HG03280 (cell line): ENCODE data around the gene GNA14.
"Not testable (repeated sequence)": the region's sequence is repeated elsewhere in the genome, so short reads cannot be mapped to it uniquely, and the experiment has no call there.

Experiments used
- ATAC-seq: cut with Tn5 transposase; IDR thresholded peaks from one replicate; pipeline ENCODE4 v1.9.1; 2021; ENCODE audit warnings: mild to moderate bottlenecking, moderate library complexity; ENCODE audit not compliant: unreplicated experiment

GNA14 gene

DNA sequence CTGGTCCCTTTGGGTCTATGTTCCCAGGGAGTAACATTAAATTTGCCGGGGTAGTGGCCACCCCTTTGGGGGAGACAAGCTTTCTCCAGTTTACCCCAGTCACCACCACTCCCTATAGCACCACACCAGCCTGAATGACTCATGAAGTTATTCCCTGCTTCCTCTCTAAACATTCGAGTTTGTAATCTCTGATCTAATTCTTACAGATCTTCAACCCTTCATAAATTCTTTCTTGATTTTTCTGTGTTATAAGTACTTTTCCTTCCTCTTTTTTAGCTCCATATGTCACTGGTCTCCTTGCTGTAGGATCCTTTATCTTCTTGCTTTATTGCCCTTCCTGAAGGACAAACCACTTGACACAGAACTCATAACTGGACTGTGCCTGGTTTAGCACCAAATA is 55.6 kb downstream of the GNA14 start:
- ATAC-seq = no peak

DNA sequence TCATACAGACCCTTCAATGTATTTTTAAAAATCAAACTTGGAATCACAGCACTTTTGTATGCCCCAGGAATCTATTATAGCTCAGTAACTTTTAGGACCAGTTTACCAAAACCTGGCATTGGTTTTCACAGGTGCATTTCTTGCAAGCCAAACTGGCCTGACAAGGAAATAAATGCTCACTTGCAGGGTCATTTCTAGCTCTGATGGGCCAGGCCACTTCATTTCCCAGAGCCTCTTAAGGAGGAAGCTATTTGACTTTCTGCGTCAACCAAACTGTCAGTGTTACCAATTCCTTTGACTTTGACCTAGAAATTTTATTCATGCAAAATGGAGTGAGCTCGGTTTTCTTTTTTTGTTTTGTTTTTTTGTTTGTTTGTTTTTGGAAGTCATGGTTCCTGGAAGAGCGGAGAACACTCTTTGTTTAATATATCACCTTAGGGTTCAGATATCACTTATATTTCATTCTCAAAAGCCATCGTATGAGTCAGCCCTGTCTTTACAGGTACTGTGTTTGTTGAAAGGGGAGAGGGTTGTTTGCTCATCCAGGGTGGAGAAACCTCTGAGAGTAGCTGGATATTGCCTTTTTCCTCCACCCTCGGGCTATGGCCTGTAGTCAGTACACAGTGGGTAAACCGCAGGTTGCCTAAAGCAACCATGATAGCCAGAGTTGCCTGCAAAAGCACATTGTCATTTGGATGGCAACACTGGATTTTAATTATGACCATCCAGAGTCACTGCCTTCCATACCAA is 58.9 kb downstream of the GNA14 start:
- ATAC-seq = no peak

DNA sequence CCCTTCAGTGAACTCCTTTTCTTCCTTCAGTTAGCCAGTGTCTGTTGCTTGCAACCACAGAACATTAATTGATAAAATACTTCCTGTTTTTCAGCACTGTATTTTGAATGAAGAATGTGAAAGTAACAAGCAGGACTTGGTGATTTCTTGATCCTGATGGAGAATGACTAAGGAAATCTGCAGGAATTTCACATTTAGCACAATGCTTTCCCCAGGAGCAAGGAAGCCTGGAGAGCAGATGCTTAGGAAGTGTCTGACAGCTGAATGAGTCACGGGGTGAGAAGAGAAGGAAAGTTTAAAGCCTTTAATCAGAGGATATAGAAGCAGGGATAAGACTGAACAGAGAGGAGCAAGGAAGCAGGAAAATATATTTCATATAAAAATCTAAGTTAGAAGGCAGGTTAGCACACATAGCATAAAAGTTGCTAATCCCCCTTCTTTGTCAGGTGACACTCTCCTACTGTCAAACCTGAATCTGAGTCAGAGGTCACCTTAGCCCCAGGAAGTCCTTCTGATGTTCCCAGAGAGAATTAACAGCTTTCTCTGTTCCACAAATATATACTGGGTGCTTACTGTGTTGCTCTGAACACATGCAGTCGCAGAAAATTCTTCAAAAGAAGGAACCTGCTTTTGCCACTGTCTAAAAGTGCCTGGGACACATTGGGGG is 59.7 kb downstream of the GNA14 start:
- ATAC-seq = no peak

DNA sequence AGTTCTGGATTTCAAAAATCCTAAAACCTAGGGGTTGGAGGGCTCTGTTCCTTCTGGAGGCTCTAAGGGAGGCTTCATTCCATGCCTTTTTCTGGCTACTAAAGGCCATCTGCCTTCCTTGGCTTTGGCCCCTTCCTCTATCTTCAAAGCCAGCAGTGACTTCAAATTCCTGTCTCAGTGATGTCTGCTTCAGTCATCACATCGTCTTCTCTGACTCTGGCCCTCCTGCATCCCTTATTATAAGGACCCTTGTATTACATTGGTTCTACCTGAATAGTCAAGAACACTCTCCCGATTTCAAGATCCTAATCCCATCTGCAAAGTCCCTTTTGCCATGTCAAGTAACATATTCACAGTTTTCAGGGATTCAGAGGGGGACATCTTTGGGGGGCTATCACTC is 60.3 kb downstream of the GNA14 start:
- ATAC-seq = no peak

DNA sequence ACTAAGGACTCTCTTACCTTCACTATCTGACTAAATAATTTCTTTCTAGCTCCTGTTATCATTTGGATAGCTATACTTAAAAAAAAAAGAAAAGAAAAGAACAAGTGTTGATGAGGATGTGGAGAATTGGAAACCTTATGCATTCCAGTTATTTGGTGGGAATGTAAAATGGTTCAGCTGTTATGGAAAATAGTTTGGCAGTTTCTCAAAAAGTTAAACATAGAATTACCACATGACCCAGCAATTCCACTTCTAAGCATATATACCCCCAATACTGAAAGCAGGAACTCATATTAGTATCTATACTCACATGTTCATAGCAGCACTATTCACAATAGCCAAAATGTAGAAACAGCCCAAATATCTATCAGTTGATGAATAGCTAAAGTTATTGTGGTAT is 61.1 kb downstream of the GNA14 start:
- no peak for ATAC-seq

DNA sequence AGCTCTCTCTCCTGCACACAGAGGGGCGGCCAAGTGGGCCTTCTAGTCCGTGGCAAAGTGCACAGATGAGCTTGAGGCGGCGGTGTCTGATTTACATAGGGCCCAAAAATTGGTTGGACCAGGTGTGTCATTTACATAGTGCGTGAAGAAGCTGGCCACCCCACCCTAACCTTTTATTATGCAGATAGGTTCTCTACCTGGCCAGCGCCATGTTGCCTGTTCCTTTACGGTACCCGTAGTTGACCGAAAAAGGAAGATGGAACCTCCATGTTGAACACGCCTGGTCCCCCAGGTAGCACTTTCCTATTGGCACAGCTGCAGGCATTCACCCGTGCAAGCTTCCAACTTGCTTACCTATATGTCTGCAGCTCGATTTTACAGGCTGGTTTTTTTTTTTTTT is 61.5 kb downstream of the GNA14 start:
- ATAC-seq = no peak

DNA sequence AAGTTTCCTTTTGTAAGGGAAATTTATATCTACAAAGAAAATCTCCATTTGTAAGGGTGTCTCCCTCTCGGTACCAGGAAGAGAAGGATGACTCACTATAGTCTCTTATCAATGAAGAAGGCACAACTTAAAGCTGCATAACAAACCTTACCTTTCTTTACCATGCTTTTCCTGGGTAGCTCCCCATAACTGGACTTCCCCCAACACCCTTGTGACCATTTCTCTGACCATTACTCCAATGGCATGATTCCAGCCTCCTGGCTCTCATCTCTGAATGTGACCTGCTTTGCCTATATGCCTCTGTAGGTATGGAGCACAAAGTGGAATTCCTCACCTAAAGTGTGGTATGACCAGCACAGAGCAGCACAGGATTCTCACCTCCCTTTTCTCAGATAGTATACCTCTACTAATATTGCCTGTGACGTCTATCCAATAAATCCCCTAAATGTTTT is 62.8 kb downstream of the GNA14 start:
- no peak for ATAC-seq

DNA sequence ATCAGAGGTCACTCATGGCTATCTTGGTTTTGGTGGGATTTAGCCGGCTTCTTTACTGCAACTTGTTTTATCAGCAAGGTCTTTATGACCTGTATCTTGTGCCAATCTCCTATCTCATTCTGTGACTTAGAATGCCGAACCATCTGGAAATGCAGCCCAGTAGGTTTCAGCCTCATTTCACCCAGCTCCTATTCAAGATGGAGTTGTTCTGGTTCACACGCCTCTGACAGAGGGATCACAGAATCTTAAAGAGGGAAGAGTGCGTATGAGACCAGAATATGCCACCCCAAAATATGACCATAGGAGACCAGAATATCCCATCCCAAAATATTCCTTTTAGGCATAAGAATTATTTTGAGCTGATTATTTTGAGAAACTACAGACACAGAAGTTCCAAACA is 63.2 kb downstream of the GNA14 start:
- ATAC-seq = not testable (repeated sequence)

DNA sequence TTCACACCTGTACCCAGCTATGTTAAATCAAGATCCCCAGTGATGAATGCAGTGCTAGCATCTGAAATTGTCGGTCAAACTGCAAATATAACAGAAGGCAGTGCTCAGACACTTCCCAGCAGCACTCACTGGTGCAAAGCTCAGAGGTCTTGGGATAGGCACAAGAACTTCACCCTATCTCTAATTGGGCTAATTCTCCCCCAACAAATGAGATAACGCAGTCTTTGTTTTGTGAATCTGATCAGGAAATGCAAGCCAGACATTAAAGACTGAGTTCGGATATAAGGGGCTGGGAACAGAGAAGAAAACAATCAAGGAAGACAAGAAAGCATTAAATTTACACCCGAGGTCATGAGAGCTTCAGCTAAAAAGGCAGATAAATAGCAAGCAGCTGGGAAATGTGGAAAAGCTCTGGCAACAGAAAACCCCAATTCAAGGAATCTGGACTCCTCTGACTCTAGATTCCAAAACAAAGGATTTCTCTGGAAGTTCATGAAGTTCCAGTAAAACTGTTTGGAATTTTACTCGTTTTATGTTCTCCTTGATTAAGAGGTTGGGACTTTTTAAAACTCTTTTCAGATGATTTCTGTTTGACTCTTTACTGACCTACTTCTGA is 65.1 kb downstream of the GNA14 start:
- no peak for ATAC-seq

DNA sequence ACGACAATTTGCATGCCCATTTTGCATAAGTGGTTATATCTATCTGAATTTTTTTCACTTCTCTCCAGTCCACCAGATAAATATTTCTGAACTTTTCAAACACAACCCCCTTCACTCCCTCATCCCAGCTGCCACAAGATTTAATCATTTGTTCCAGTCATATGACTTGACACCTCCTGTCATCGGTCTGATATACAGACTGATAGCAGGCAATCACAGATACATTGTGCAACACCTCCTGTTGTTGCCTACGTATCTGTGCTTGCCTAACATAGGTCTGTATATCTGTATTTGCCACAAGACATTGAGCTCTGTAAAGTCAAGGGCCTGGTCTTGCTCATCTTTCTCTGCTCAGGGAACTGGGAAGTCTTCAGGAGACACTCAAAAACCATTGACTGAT is 65.6 kb downstream of the GNA14 start:
- no peak for ATAC-seq

DNA sequence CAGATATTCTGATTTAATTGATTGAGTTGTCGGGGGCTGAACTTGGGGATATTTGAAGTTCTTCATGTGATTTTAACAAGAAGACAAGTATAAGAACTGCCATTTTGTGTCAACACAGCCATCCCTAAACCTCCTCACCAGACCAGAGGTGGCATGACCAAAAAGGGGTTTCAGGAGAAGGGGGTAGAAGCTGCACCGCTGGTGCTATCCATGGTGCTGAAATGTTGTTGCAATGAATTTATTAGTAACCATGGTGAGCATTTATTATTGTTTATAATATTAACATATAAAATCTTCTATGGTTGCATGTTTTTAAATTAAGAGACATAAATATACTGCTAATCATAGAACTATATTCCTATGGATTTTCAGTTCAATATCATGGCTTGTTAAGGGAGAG is 72.3 kb downstream of the GNA14 start:
- ATAC-seq = no peak

DNA sequence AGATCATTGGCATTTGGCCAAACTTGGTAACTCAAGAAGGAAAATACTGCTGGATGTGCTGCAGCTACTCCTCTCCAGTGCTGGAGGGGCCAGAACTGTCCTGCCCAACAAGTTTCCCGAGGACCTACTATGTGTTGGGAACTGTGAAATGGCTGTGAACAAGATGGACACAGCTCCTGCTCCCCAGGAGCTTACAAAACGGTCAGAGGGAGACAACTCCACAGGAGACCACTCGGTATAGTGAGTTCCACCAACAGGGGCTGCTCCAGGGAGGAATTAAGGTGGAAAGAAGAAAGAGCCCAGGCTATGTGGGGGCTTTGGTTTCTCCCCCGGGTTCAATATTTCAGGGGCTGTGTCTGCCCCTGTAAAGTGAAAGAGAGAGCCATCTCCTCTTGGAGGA is 78.8 kb downstream of the GNA14 start:
- no peak for ATAC-seq

DNA sequence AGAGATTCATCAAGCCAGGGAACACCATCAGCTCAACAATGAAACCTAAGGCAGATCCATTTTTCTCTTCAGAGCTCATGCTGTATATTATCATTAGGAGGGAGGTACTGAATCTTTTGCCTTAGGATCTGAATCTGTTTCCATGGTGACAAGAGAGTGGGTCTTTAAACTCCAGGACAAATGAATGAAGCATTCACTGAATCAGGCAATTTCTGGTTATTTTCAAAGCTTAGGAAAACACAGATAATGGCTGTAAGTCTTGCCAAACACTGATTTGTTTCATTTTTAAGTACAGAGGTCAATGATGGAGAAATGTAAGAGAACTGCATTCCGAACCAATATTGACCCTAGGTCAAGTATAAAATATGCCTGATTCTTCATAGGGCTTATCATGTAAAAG is 84.9 kb downstream of the GNA14 start:
- ATAC-seq = no peak

DNA sequence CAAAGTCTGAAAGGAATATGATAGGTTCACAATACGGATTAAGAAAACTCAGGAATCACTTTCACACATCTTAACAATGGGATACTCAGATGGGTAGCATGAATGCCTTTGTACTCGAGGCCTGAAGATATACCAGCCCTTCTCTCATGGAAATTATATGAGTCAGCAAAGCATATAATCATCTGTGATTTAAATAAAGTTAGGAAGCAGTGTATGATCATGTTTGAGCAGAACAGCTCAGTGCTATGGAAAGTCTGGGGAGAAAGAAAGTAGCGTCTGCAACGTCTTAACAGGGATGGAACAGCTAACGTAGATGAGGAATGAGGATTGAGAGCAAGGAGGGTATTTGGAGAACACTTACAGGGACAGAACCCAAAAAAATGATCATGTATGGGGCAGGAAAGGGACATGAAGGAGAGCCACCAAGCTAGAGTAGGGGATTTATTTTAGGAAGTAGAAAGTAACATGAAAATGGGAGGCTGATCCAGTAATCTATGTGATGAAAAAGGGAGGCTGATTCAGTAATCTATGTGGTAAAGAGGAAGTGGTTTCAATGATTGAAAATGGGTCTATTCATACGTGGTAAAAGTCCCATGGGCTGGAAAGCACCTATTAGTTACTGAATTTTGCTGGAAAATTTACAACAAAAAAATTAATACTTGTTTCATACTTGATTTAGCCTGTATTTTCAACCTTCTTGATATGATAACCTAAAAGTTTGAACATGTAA is 85.9 kb downstream of the GNA14 start:
- ATAC-seq = no peak

DNA sequence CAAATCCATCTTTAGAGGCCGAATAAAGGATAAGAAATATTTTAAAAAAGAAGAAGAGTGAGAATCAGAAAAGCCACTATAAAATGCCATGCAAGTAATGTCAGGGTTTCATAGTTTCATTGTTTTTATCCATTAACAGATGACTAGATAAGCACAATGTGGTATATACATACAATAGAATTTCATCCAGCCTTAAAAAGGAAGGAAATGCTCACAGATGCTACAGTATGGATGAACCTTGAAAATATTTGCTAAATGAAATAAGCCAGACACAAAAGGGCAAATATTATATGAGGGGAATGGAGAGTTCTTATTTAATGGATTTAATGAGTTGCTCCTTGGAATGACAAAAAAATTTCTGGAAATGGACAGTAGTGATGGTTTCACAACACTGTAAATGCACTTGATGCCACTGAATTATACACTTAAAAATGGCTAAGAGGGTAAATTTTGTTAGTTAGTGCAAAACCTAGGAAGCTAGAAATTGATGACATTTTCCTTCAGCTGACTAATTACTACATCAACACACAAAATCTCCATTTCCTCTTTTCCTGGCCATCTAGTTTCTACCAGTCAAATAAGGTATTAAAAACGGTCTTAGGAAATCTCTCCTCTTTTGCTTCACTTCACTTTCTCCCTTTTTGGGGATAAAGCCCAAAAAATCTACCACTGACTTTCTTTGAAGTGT is 86.6 kb downstream of the GNA14 start:
- no peak for ATAC-seq

DNA sequence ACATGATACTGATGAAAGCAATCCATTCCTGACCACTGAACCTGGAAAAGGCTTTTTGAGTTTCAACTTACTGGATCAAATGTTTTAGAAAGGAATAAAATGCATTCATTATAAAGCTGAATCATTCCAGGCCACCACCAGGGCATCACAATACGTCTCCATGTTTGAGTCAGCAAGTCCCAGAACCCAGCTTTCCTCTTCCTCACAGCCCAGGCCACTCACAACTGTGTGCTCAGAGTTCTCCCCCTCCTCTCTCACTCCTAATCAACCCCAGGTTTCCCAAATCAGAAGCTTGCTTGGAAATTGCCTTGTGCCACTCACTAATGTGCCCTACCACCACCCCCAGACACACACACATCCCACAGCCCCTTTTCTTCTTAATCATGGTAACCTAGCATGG is 91.7 kb downstream of the GNA14 start:
- no peak for ATAC-seq

DNA sequence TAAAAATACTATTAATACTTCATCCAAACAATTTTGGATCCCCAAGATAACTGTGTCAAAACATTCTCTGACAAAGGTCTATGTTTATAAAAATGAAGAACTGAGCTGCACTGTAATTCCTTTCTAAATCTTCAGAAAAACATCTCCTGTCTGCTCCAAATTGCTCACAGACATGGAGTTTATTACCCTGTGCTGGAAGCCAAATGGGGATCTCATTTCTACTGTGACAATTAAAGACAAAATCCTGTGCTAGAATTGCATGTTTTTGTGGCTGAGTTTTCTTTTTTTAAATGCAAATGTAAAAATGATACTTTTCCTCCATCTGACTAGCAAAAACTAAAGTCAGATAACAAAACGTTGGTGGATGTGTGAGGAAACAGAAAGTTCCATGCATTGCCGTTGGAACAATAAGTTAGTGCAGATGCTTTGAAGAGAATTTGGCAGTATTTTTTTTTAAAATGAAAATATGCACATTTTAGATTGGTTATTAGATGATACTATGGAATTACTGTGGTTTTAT is 93.5 kb downstream of the GNA14 start:
- no peak for ATAC-seq

DNA sequence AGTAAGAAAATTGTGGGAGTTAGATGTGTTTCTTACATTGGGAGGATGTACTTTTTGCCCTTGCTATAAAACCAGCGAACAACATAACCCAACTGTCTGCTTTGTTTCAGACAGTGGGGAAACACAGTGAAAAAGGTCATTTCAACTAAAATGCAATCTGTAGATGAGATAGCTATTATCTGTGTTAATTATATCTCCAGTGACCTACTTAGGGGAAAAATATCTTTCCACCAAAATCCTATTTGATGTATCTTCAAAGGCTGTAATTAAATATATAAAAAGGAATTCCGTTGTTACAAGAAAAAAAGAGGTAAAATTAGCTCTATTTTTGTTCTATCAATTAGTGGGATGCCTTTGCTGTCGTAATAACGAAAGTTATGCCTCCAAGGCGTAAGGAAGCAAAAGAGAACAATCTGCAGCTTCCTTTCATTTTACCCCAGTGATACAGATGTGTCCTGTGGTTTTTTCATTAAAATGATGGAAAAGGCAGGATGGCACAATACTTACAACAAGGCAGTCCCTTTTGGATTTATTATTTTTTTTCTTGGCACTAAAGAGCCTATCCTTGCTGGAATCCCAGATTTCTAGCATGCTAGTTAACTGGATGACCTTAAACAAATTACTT is 100.9 kb downstream of the GNA14 start:
- ATAC-seq = no peak

DNA sequence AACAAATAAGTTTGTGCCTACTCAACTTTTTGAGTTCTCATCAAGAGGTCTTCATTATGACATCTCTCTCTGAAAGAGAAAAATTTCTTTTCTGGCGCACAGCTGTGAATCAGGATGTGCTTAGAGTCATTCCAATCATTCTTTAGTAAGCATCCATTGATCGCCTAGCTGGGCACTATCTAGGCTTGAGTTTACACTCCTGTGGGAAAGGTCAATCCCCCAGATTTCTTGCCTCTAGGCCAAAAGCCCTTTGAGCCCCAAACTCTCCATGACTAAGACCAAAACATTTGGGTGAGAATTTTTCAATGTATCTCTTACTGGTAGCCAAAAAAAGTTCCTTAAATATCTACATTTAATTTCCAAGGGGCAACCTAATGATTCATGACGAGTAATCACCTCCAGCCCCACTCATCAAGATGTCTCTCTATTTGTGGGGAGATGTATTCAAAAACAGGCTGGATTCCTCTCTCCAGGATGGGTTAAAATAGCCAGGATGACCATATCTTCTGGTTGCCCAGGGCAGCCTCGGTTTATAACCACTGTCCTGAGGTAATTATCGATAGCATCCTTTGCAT is 101.7 kb downstream of the GNA14 start:
- no peak for ATAC-seq

DNA sequence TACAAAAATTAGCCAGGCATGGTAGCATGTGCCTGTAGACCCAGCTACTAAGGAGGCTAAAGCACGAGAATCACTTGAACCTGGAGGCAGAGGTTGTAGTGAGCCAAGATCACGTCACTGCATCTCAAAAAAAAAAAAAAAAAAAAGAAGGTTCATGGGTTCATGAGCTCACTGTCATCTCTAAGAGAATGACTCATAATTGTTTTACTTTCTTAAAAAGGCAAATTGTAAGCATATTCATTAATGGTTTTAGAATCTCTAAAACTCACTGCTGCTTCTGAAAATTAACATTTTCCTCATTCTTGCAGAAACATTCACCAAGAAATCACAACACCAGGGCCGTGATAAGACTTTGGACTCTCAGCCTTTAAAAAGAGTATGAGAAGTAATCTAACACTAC is 103.6 kb downstream of the GNA14 start:
- ATAC-seq = no peak
